Left lung (tissue), 10 donors: ENCODE results near the gene NAA16. TPM values are rescaled to one million over a fixed set of nuclear protein-coding genes. Genes with fewer than 3 reads are reported as not detected.

Experiments
- ATAC-seq: fragments of 200-7000 bp; cut with Tn5 transposase; one replicate; pipeline ENCODE4 v1.9.1; 2020; ENCODE audit warnings: moderate library complexity
- DNase-seq, 4 donors: peaks; one replicate each; pipeline ENCODE4 v3.0.0-alpha.2; 2013 to 2020
- H3K27ac ChIP-seq, 2 donors: fragments of 200-600 bp; sonication (generic) in 1 of 2; one replicate each; pipeline versions ENCODE4 v1.5.0 to v1.8.0; 2020 to 2021
- H3K27me3 ChIP-seq, 2 donors: fragments of 200-600 bp; sonication (generic) in 1 of 2; one replicate each; pipeline versions ENCODE4 v1.5.0 to v1.8.0; 2020 to 2021
- H3K36me3 ChIP-seq, 2 donors: fragments of 200-600 bp; sonication (generic) in 1 of 2; one replicate each; pipeline versions ENCODE4 v1.5.0 to v1.8.0; 2020 to 2021
- H3K4me1 ChIP-seq, 2 donors: fragments of 200-600 bp; one replicate each; pipeline ENCODE4 v1.8.0; 2021
- H3K4me3 ChIP-seq, 2 donors: fragments of 200-600 bp; sonication (generic) in 1 of 2; one replicate each; pipeline versions ENCODE4 v1.5.0 to v1.8.0; 2020 to 2021; ENCODE audit warnings: mild to moderate bottlenecking in 1 of 2
- H3K9me3 ChIP-seq, 2 donors: fragments of 200-600 bp; sonication (generic) in 1 of 2; one replicate each; pipeline versions ENCODE4 v1.5.0 to v1.8.0; 2020 to 2021
- CTCF ChIP-seq, 2 donors: fragments of 200-600 bp; sonication (generic) in 1 of 2; IDR thresholded peaks; one replicate each; pipeline versions ENCODE4 v1.5.0 to v1.8.0; 2021; ENCODE audit warnings: antibody characterized with exemption in 2 of 2
- intact Hi-C, 2 donors: fragments of 100-400 bp; cut with DNase I; formaldehyde crosslinking; loops; one replicate each; pipeline versions ENCODE4 v1.11.2 to v1.14.2; 2022
- polyA plus RNA-seq, 6 donors: library from polyadenylated mRNA; unstranded; fragments of 120-200 nt; gene quantifications; one replicate each; pipeline ENCODE4 v1.2.1, GENCODE V29; 2013; ENCODE audit not compliant: insufficient read length in 6 of 6
- total RNA-seq, 2 donors: library from RNA; stranded (reverse); fragmentation: NEBNext Ultra II Directional; extraction: Animal tissue kit (Norgen Biotek cat#: 25700); gene quantifications; one replicate each; pipeline ENCODE4 v1.2.1, GENCODE V29; 2021
- donor health status: DM: no; HTN: yes; CAD: no.
- donor health status: DM: no; HTN: no; CAD: no.

NAA16 gene
- total and polyA plus RNA-seq, 8 donors: 17.2 to 69.4 (median 55.6) TPM

DNA sequence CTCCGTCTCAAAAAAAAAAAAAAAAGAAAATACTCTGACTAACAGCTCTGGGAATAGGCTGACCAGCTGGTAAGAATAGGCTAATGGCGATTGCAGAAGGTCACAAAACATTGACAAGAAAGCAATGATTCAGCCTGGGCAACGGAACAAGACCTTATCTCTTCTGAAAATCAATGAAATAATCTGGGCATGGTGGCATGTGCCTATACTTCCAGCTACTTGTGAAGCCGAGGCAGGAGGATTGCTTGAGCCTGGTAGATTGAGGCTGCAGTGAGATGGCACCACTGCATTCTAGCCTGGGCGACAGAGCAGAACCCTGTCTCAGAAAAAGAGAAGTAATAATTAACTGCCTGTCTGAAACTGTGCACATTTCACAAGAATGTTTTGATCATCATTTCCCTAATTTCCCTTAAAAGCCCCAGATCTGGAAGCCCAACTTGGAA lies 28.9 kb upstream of the NAA16 start:
- no peaks in the 10 kb centered on the region for H3K9me3 ChIP-seq
- H3K4me1 ChIP-seq: no peaks in the 10 kb centered on the region
- H3K36me3 ChIP-seq: no peaks in the 10 kb centered on the region
- no peaks in the 10 kb centered on the region for H3K27me3 ChIP-seq
- no peak for TF ChIP-seq CTCF (IDR thresholded peaks at IDR 0.05)
- intact Hi-C loops: no loop called here
- no peak for DNase-seq
- no peak overlapping the region for H3K27ac ChIP-seq
- H3K4me3 ChIP-seq: no peak overlapping the region
- no peak for ATAC-seq

DNA sequence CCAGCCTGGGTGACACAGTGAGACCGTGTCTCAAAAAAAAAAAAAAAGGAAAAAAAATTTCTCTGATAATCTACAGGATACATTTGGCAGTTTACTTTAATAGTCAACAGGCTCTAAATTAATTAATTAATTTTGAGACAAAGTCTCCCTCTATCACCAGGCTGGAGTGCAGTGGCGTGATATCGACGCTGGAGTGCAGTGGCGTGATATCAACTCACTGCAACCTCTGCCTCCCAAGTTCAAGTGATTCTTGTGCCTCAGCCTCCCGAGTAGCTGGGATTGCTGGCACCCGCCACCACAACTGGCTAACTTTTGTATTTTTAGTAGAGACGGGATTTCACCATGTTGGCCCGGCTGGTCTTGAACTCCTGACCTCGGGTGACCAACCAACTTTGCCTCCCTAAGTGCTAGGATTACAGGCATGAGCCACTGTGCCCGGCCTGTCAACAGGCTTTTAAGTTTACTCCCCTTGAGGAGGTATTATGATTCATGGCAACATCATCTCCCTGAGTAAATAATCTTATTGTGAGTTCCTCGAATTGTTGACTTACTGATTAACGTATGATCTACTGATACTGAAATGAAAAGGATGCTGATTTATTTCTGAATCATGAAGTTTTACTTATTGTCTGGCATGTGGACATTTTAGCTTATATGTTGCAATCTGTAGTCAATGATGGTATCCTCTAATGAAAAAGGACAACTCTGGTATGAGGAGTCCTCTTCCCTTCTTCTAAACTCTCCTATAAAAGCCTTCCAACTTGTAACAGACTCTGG lies 26.4 kb upstream of the NAA16 start:
- TF ChIP-seq CTCF (IDR thresholded peaks at IDR 0.05): no peak
- intact Hi-C loops: no loop called here
- H3K36me3 ChIP-seq: no peaks in the 10 kb centered on the region

DNA sequence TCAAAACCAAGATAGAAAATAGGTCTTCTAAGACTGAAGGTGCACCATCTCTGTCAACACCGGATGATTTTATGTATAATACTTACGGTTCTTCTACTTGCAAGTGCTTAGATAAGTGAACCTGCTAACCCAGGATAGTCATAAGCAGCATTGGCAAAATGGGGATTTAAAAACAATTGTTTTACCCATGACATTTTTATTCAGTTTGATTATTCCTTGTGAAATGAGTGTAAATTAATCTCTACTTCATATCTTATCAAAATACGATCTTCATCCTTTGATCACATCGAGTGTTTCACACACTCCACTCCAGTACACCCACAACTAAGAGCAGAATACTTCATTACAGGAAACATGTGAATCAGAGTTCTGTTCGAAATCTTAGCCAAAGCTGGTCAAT lies 24.7 kb upstream of the NAA16 start:
- Histone ChIP-seq H3K4me1 (no peaks in the 10 kb centered on the region), H3K9me3 (no peaks in the 10 kb centered on the region), H3K27ac (no peak overlapping the region), H3K36me3 (no peaks in the 10 kb centered on the region), H3K27me3 (no peaks in the 10 kb centered on the region), H3K4me3 (no peak overlapping the region)
- DNase-seq (no peak), ATAC-seq (no peak)
- intact Hi-C loops: no loop called here
- no peak for TF ChIP-seq CTCF (IDR thresholded peaks at IDR 0.05)

More for the DNA sequence above, 26.4 kb upstream of the NAA16 start:
- no peak overlapping the region for H3K4me3 ChIP-seq
- DNase-seq: no peak
- ATAC-seq: no peak
- no peak overlapping the region for H3K27ac ChIP-seq
- H3K27me3 ChIP-seq: no peaks in the 10 kb centered on the region
- no peaks in the 10 kb centered on the region for H3K4me1 ChIP-seq
- no peaks in the 10 kb centered on the region for H3K9me3 ChIP-seq

- intact Hi-C loops: no loop called here
- Histone ChIP-seq H3K36me3 (no peaks in the 10 kb centered on the region), H3K27me3 (no peaks in the 10 kb centered on the region), H3K27ac (no peak overlapping the region), H3K4me3 (no peak overlapping the region), H3K9me3 (peaks cover 0 to 4% of the 10 kb centered on the region in 2 donors), H3K4me1 (no peaks in the 10 kb centered on the region)
- ATAC-seq (no peak), DNase-seq (no peak)
- TF ChIP-seq CTCF (IDR thresholded peaks at IDR 0.05): no peak
Measured at GRCh38 chr13:41289463-41289881, 21.6 kb upstream of the NAA16 start.

- ATAC-seq (no peak), DNase-seq (no peak)
- H3K9me3 ChIP-seq: peaks cover 0 to 4% of the 10 kb centered on the region in 2 donors
- intact Hi-C loops: no loop called here
- no peak overlapping the region for H3K27ac ChIP-seq
- no peaks in the 10 kb centered on the region for H3K4me1 ChIP-seq
- no peaks in the 10 kb centered on the region for H3K27me3 ChIP-seq
- H3K36me3 ChIP-seq: no peaks in the 10 kb centered on the region
- no peak for TF ChIP-seq CTCF (IDR thresholded peaks at IDR 0.05)
- H3K4me3 ChIP-seq: no peak overlapping the region
Measured at GRCh38 chr13:41291246-41291645, 19.8 kb upstream of the NAA16 start.
